Adrenal gland (tissue), 5 donors: ENCODE measurements around the gene WASHC4.

Experiments used
- POLR2A ChIP-seq, 2 donors: fragments of 450-650 bp; IDR thresholded peaks; one replicate each; pipeline ENCODE4 v1.6.1; 2017; ENCODE audit warnings: antibody characterized with exemption in 2 of 2, mild to moderate bottlenecking in 2 of 2, moderate library complexity in 1 of 2
- TF ChIP-seq, protein P1 (sequence below), 6 experiments: fragments of 450-650 bp in 4 of 6; fragments of 200-600 bp in 2 of 6; sonication (generic) in 1 of 6; IDR thresholded peaks; 1 replicate in 5 of 6; 2 replicates in 1 of 6; pipeline versions ENCODE4 v1.5.1 to v1.8.0; 2016 to 2021; ENCODE audit warnings: antibody characterized with exemption in 6 of 6, mild to moderate bottlenecking in 2 of 6, moderate library complexity in 1 of 6
- donor health status: DM: no; HTN: no; CAD: no.

DNA sequence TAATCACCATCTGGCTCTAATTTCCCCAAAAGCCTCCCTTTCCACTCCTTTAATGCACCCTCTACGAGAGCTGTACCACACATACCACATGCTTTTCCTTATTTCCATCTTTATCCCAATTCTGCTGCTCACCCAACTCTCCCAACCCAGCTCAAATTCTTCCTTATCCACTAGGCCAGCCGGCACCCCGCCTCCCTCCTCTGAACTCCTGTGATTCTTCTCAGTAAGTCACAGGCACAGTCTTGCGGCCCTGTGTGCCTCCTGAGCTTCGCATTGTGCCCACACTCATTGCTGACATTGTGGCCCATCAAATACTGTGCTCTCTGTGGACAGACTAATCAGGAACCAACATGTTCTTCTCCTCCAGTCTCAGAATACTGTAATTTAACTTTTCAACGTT lies 83.0 kb downstream of the WASHC4 start:
- TF ChIP-seq, protein P1, sequence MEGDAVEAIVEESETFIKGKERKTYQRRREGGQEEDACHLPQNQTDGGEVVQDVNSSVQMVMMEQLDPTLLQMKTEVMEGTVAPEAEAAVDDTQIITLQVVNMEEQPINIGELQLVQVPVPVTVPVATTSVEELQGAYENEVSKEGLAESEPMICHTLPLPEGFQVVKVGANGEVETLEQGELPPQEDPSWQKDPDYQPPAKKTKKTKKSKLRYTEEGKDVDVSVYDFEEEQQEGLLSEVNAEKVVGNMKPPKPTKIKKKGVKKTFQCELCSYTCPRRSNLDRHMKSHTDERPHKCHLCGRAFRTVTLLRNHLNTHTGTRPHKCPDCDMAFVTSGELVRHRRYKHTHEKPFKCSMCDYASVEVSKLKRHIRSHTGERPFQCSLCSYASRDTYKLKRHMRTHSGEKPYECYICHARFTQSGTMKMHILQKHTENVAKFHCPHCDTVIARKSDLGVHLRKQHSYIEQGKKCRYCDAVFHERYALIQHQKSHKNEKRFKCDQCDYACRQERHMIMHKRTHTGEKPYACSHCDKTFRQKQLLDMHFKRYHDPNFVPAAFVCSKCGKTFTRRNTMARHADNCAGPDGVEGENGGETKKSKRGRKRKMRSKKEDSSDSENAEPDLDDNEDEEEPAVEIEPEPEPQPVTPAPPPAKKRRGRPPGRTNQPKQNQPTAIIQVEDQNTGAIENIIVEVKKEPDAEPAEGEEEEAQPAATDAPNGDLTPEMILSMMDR (IDR thresholded peaks at IDR 0.05): no peak
- no peak for TF ChIP-seq POLR2A (IDR thresholded peaks at IDR 0.05)
